Activated CD8-positive, alpha-beta memory T cell treated with anti-CD3 and anti-CD28 coated beads for 1 hour (primary cell): ENCODE results near the gene HSD17B12.

Experiments
- DNase-seq, 2 donors: peaks; one replicate each; pipeline ENCODE4 v3.0.0-alpha.2; 2020; ENCODE audit warnings: low read depth in 1 of 2; ENCODE audit errors: extremely low read depth in 1 of 2

The HSD17B12 gene

DNA sequence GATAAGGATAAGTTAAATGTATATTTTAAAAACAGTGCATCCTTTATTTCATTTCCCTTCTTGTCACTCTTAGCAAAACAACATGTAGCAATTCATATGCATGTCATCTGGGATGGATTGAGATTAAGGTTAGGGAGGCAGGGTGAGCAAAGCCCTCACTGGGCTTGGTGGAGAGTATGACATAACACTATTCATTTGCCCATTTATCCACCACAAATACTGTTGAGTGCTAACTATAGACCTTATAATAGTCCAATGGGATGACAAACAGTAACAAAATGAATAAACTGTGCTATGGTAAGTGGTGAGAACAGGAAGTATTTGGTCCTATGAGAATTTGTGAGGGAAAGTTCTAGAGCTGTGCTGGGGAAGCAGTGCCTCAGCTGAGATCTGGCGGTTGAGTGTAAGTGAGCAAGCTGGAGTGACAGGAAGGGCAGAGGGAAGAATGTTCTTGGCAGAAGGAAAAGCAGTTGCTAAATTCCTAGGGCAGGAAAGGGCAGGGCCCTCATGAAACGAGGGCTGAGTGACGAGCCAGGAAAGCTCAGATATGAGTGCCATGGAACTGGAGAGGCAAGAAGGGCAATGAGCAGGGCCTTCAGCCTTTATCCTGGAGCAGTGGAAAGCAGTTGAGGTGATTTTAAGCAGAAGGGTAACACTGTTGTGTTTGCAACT, 6.7 kb downstream of the HSD17B12 start:
- no peak for DNase-seq

GRCh38 chr11:43688394-43688793, 7.9 kb downstream of the HSD17B12 start:
- DNase-seq, result no peak

DNA sequence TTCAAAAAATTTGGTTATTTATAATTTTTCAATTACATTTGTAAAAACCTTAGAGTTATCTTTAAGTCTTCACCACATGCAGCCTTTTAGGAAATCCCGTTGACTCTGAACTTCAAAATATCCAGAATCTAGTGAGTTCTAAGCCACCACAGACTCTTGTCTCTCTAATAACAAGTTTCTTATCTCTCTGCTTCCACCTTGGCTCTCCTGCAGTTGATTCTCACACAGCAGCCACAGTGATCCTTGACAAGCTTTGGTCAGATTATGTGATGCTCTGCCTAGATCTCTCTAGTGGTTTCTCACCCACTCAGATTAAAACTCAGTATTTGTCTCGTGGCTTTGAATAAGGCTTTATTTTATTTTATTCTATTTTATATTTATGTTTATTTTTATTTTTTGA, 8.6 kb downstream of the HSD17B12 start:
- no peak for DNase-seq

DNA sequence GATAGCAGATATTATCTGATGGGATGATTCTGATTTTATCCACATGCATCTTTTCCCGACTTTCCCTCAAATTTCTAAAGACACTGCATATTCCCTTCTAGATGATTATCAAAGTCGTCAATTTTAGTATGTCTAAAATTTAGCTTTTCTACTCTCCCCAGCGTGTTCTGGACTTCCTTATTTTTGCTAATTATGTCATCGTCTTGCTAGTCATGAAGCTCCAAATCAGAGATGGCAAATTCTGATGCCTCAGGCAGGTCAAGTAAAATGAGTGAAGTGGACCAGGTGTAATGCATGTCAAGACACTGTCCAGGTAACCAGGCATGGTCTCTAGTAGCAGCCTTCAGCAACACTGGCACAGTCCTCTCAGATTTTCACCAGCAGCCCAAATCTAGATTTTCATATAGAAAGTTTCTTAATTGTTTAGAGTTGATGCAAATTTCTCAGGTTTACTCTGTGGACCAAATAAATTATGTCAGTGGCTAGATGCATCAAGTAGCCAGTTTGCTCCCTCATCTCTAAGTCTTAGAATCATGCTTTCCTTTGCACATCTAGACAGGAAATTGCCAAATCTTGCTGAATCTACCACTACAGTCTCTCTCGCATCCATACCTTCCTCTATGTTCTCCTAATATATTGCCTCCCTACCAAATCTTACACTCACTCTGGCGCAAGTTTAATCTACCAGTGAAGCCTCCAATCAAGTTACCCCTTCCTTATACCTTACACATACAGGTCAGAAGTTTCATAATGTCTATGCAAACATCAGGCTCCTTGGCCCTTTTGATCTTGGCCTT, 10.6 kb downstream of the HSD17B12 start:
- no peak for DNase-seq

DNA sequence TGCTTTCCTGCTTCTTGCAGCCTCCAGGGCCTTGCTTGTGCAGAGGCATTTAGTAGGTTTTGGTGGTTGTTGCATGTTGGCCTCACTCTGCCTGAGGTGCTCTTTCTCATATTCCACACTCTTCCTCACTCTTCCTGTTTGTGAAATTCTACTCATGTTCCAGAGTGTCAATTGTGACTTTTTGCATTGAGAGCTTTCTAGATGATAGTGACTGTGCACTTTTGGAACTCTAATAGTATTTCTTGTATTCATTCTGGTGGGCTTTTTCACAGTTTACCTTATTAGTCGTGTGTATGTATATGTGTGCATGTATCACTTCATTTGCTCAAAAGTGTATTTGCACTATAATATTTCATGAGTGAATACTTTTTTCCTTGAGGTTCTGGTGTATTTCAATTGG, 11.3 kb downstream of the HSD17B12 start:
- no peak for DNase-seq

DNA sequence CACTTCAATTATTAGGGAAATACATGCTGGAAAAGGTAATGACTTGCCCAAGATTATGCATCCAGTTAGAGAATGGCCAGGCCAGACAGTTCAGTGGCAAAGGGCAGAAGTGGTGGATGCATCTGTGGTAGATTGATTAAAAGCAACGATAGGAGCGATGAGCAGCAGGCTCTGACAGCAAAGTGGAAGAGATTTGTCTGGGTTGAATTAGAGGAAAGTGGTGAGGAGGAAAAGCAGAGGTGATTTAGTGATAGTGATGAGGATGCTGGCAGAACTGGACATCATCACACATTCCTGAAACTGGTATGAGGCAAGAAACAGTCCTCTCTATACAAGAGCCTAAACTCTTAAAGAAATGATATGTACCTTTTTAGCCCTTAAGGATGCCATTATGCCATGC, 12.5 kb downstream of the HSD17B12 start:
- DNase-seq, result no peak

DNA sequence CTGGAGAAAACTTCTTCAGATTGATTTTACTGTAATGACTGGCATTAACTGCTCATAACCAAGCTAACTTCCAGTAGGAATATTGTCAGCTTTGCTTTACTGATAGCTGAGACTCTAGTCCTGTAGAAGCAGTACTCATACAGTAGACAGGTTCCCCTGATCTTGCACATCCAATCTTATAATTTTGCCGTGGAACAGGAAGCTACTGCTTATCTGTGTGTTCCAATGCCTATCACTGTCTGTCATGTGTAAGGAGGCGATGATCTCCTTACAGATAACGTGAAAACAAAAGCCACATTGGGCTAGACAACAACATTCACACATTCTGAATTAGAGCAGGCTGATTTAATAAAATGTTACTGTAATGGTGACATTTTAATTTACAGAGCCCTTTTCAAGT, 13.2 kb downstream of the HSD17B12 start:
- DNase-seq, result no peak

DNA sequence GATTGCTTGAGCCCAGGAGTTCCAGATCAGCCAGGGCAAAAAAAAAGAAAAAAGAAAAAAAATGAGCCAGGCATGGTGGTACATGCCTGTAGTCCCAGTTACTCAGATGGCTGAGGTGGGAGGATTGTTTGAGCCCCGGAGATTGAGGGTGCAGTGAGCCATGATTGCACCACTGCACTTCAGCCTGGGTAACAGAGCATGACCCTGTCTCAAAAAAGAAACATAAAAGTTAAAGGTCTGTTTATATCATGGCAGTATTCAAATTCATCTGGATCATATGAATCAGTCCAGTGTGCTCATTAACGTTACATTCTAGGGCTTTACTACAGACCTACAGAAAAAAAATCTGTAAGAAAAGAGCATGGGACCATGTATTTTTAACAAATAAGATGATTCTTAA, 13.9 kb downstream of the HSD17B12 start:
- no peak for DNase-seq

GRCh38 chr11:43697679-43698078, 17.1 kb downstream of the HSD17B12 start:
- DNase-seq, result no peak

GRCh38 chr11:43699870-43700269, 19.3 kb downstream of the HSD17B12 start:
- DNase-seq, result no peak

GRCh38 chr11:43706631-43707030, 26.1 kb downstream of the HSD17B12 start:
- DNase-seq, result no peak

GRCh38 chr11:43708776-43709175, 28.2 kb downstream of the HSD17B12 start:
- DNase-seq, result no peak

DNA sequence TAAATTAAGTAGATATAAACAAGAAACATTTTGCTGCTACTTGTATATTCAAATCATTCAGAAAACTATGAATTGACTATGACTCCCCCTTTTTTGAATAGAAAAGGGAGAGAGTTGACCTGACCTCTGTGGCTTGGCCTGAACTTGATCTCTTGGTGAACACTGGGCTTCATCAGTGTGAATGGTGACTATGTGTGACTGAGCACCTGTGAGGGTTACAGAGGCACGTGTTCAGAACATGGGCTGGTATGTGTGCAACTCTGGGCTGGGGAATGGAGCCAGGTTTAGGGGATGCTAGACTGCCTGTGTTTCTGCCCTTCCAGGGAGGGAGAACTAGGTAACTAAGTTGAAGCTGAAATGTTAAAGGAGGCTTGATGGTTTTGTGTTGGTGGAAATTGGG, 29.2 kb downstream of the HSD17B12 start:
- no peak for DNase-seq

DNA sequence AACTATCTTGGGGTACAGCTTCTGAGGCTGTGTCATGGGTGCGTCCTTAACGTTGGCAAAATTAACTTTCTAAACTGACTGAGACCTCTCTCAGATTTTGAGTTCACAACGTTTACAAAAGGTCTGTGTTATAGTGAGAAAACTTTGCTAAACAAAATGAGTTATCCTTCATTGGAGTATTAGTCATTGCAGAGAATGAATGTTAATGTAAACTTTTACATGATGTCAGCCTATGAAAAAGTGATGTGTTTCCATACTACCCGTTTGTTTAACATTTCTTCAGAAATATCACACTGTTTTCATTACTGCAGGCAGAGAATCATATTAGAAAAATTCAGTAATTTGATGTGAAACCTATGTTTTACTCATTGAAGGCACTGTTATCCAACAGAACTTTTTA, 32.1 kb downstream of the HSD17B12 start:
- DNase-seq, result no peak

DNA sequence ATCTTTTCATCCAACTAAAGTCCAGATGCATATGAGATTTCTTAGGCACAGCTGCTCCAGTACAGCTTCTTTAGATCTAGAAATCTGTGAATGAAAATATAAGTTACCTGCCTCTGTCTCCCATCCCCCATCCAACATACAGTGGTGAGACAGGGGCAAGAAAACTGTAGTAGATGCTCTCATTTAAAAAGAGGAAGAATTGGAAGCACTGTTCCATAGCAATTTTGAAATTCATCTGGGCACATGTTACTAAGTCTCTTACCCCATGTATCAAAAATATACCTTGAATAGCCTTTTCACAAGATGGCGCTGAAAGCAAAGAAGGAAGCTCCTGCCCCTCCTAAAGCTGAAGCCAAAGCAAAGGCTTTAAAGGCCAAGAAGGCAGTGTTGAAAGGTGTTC, 37.8 kb downstream of the HSD17B12 start:
- DNase-seq, result no peak

DNA sequence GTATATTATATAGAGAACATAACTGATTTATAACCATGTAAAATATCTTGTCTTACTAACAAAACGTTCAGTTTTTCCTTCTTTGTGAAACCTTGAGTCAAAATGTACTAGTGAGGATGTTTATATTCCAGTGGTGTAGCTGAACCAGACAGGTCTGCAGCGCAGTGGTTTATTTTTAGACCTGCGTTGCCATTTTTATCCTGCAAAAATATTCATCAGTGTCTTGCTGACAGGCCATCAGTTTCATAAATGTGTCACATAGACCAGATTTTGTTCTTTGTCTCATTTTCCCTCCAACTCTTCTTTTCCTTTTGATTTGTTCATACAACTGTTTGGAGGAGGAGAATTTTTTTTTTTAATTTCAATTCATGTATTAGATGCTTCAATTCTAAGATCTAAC, 43.1 kb downstream of the HSD17B12 start:
- no peak for DNase-seq

GRCh38 chr11:43732225-43732624, 51.7 kb downstream of the HSD17B12 start:
- DNase-seq, result no peak

DNA sequence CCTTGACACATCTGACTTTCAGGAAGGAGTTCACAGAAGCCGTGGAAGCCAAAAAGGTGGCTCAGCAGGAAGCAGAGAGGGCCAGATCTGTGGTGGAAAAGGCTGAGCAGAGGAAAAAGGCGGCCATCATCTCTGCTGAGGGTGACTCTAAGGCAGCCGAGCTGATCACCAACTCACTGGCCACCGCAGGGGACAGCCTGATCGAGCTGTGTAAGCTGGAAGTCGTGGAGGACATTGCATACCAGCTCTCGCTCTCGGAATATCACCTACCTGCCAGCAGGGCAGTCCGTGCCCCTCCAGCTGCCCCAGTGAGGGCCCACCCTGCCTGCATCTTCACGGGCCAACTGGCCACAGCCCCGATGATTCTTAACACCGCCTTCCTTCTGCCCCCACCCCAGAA, 53.7 kb downstream of the HSD17B12 start:
- DNase-seq, result no peak

GRCh38 chr11:43735115-43735514, 54.6 kb downstream of the HSD17B12 start:
- no peak for DNase-seq

GRCh38 chr11:43735961-43736360, 55.4 kb downstream of the HSD17B12 start:
- DNase-seq, result no peak

DNA sequence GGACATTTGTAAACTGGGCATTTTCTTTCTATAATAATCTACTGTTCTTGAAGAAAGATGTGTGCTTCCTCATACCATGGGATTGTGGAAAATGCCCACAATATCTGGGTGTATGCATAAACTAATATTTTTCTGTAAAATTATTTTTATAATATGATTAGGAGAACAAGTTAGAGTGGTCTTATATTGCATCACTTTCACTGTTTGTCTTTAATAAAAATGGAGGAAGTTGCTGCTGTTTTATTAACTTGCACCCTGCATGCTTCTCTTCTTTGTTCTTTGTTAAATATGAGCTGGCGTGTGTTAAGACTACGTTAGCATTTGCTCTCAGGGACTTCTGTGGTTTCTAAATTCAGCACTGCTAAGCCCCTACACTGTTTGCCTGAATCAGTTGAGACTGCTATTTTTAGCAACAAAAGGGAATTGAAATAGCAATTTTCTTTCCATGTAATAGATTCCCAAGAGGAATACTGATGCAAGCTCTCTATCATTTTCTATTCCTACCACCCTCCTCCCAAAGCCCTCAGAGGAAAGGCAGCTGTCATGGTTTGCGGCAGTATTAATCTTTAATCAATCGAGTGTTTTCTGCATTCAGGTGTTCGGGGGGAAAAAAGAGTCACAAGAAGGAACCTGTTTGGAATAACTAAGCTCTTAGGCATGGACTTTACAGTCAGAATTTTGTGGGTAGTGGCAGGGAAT, 56.1 kb downstream of the HSD17B12 start:
- no peak for DNase-seq

- DNase-seq, result no peak
Observed at GRCh38 chr11:43737201-43737590, 56.7 kb downstream of the HSD17B12 start.
